ENCODE data around the gene DDX21.
"Not testable (repeated sequence)": the region's sequence is repeated elsewhere in the genome, so short reads cannot be mapped to it uniquely, and the experiment has no call there.

The DDX21 gene

GRCh38 chr10:68955832-68956532, at the start of gene DDX21:
DDX21 (plus strand) TSS chr10:68956170; CDS start chr10:68956226, 56 bp downstream.
- DNase-seq (ENCODE audit: low read depth), result peak; percentile 81

GRCh38 chr10:68924593-68924992, 31.4 kb upstream of the DDX21 start:
- no peak for DNase-seq (ENCODE audit: low read depth)

GRCh38 chr10:68925489-68925888, 30.5 kb upstream of the DDX21 start:
- no peak for DNase-seq (ENCODE audit: low read depth)

- DNase-seq (ENCODE audit: low read depth), result not testable (repeated sequence)
Measured at GRCh38 chr10:68929157-68929556, 26.8 kb upstream of the DDX21 start.

GRCh38 chr10:68929888-68930287, 26.1 kb upstream of the DDX21 start:
- DNase-seq (ENCODE audit: low read depth), result not testable (repeated sequence)

GRCh38 chr10:68932860-68933259, 23.1 kb upstream of the DDX21 start:
- DNase-seq (ENCODE audit: low read depth), result not testable (repeated sequence)

GRCh38 chr10:68934994-68935393, 21.0 kb upstream of the DDX21 start:
- DNase-seq (ENCODE audit: low read depth), result no peak

- DNase-seq (ENCODE audit: low read depth), result no peak
Measured at GRCh38 chr10:68938117-68938516, 17.9 kb upstream of the DDX21 start.

- DNase-seq (ENCODE audit: low read depth), result no peak
Measured at GRCh38 chr10:68938884-68939283, 17.1 kb upstream of the DDX21 start.

GRCh38 chr10:68940917-68941316, 15.1 kb upstream of the DDX21 start:
- DNase-seq (ENCODE audit: low read depth), result not testable (repeated sequence)

GRCh38 chr10:68950598-68950997, 5.4 kb upstream of the DDX21 start:
- DNase-seq (ENCODE audit: low read depth), result no peak

GRCh38 chr10:68954904-68955303, 1.1 kb upstream of the DDX21 start:
- no peak for DNase-seq (ENCODE audit: low read depth)

GRCh38 chr10:68955355-68955831, 577 bp upstream of the DDX21 start:
- no peak for DNase-seq (ENCODE audit: low read depth)

- DNase-seq (ENCODE audit: low read depth), result no peak
Measured at GRCh38 chr10:68957284-68957615, 1.3 kb downstream of the DDX21 start.

- no peak for DNase-seq (ENCODE audit: low read depth)
Measured at GRCh38 chr10:68957654-68958053, 1.7 kb downstream of the DDX21 start.

GRCh38 chr10:68959695-68960527, 3.9 kb downstream of the DDX21 start:
- no peak for DNase-seq (ENCODE audit: low read depth)

- DNase-seq (ENCODE audit: low read depth), result no peak
Measured at GRCh38 chr10:68963151-68963550, 7.2 kb downstream of the DDX21 start.

- DNase-seq (ENCODE audit: low read depth), result no peak
Measured at GRCh38 chr10:68973975-68974374, 18.0 kb downstream of the DDX21 start.

GRCh38 chr10:68975936-68976473, 20.0 kb downstream of the DDX21 start:
- not testable (repeated sequence) for DNase-seq (ENCODE audit: low read depth)

GRCh38 chr10:68979738-68980137, 23.8 kb downstream of the DDX21 start:
- not testable (repeated sequence) for DNase-seq (ENCODE audit: low read depth)

- DNase-seq (ENCODE audit: low read depth), result no peak
Measured at GRCh38 chr10:68981074-68981473, 25.1 kb downstream of the DDX21 start.

GRCh38 chr10:68982389-68982788, 26.4 kb downstream of the DDX21 start:
- DNase-seq (ENCODE audit: low read depth), result no peak

- no peak for DNase-seq (ENCODE audit: low read depth)
Measured at GRCh38 chr10:68987611-68988010, 31.6 kb downstream of the DDX21 start.
